ENCODE data around the gene CD200.

Gene CD200

DNA sequence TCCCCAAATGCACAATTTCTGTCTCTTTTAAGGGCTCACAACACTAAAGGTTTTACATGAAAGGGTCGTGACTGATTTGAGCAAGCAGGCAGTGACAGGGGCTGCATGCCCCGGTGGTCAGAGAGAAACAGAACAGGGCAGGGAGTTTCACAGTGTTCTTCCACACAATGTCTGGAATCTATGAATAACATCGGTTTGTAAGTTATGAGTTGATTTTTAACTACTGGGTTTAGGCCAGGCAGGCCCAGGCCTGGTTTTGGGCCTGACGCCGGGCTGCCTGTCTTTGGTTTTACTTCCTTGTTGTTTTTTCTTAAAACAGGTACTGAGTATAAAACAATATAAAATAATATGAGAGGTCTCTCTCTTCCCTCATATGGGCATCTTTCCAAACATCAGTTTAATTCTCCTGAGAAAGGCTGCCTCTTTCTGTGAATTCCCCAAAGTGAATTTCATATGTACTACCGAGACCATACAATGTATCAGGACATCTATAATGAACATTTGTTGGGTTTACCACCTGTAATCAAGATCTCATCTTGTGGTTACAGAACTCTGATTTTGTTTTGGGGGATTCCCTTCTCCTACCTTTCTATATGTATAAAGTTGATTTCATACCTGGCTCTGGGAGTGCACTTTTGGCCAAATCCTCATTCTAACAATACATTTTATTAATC is 74.4 kb downstream of the CD200 start:
- in situ Hi-C loops (cut with HindIII; ENCODE audit: low sequenced_read_pairs), result no loop called here

DNA sequence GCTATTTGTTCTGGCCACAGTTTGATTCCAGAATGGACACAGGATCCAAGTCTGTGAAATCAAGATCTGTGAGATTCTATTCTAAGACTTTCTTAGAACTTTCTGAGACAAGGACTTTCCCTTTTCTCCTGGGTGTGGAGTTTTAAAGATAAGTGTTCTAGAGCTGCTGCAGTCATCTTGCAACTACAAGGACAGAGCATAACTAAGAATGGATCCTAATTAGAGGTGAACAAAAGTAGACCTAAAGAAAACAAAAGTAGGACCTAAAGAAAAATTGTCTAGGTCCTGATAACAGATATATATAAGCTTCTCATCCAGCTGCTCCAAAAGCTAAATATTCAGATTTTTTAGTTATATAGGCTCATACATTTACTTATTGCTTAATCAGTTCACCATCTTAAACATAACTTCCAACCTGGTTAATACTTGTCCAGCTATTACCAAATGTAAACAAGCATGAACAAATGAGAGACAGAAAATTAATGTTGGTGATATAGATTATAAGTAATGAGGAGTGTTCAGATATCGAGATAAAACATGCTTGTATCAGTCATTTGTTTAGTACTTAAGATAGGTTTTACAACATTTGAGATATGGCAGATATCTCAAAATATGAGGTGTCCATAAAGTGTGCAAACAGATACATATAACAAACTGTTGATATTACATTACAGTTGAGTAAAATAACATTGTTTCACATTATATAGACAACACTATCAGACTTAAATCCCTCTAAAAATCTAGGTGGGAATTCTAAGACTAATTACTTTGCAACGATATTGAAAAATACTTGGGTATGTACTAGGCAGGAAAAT is 75.1 kb downstream of the CD200 start:
- in situ Hi-C loops (cut with HindIII; ENCODE audit: low sequenced_read_pairs), result no loop called here

DNA sequence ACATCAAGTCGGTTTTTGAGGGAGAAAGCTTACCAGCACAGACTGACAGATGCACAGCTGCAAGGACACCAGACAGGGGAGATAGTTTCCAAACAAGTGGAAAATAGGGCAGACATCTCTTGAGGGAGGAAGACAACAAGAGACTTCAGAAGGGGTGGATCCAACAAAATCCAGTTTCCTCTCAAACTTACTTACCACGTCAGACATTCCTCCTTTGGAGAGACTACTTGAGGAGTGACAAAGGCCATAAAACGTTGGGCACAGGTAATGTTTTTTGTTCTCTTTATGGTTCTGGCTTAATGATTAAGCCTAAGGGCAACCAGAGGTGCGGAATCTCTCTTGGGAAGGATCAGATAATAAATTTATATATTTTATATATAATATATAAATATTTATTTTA is 76.1 kb downstream of the CD200 start:
- in situ Hi-C loops (cut with HindIII; ENCODE audit: low sequenced_read_pairs), result no loop called here

DNA sequence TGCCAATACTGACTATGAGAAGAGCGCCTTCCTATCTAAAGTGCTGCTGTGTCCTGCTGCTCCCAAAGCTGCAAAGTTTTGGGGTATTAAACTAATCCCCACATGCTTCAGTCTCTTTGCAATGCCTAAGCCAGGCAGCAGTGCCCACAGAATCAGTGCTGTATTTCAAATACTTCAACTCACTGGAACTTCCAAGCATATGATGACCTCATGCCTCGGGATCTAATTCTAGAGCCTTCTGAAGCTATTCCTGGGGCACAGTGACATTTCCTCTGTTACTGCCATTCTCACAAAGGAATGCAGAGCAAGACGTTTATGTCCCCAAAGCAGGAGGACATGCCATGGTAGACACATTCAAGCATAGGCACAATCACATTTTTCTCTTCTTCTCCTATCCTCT is 78.5 kb downstream of the CD200 start:
- in situ Hi-C loops (cut with HindIII; ENCODE audit: low sequenced_read_pairs), result no loop called here

Data from DLD1 (cell line).